PC-9 (cell line): ENCODE results near the gene CRACR2A.

ENCODE experiments used
- CTCF ChIP-seq: fragments of 200-600 bp; sonication (generic); conservative IDR thresholded peaks from 2 replicates; pipeline ENCODE4 v1.6.1; 2017; ENCODE audit warnings: mixed run types, antibody characterized with exemption, mild to moderate bottlenecking, moderate library complexity
- EZH2 ChIP-seq: fragments of 200-600 bp; sonication (generic); IDR thresholded peaks from 2 replicates; pipeline ENCODE4 v1.8.0; 2017; ENCODE audit warnings: antibody characterized with exemption, low read depth

- TF ChIP-seq CTCF: no peak
- no peak for TF ChIP-seq EZH2
Measured at GRCh38 chr12:3597526-3598210, 155.2 kb downstream of the CRACR2A start.
